ENCODE data around the gene NDUFA6.

The NDUFA6 gene

DNA sequence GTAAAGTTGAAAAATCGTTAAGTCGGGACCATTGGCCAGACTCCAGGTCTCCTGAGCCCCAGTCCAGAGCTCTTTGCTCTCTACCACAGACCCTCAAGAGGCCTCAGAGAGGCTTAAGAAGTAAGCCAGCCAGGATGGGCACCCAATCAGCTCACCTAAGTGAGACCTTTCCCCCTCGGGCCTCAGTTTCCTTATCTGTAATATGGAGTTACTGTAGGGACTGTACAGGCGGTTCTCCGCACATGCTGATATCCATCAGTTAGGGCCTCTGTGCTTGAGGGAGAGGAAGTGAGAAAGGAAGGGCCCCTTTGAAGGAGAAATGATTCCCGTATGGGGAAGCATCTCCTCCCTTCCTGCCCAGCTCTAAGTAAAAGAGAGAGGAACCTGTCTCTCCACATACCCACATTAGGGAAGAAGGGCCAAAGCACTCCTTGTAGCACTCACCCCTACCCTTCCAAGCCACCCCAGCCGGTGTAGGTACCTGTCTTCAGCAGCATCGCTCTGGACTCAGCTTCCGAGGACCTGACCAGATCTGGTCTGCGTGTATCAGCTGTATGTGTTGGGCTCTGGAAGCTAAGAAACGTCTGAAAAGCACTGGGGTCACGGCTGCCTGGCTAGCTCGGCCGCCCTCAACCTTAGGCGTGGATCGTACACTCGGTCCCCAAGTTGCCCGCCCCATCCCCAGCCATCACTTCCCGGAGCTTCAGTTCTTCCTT, 20.6 kb downstream of the NDUFA6 start:
- DNase-seq, result peak; percentile 48

GRCh38 chr22:42068291-42068690, 22.3 kb downstream of the NDUFA6 start:
- no peak for DNase-seq

GRCh38 chr22:42067671-42068251, 22.8 kb downstream of the NDUFA6 start:
- DNase-seq, result no peak

GRCh38 chr22:42066937-42067336, 23.6 kb downstream of the NDUFA6 start:
- DNase-seq, result no peak

- DNase-seq, result no peak
These were observed 24.3 kb downstream of the NDUFA6 start for GRCh38 chr22:42066126-42066761.

- DNase-seq, result no peak
These were observed 25.0 kb downstream of the NDUFA6 start for GRCh38 chr22:42065438-42066125.

DNA sequence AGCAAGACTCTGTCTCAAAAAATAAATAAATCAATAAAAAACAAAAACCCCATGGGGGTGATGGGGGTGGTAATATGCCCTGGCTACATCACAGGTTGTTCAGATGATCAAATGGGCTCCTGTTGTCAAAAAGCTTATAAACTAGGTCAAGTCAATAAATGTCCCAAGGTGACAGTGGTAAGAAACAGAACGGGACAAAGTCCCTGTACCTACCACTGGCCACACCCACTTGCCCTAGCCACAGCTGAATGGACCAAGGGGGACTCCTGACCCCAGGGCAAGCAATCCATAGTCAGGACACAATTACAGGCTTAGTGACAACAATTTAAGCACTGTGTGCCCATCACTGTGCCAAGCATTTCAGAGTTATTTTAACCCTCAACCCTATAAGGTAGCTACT, 25.9 kb downstream of the NDUFA6 start:
- DNase-seq, result no peak

GRCh38 chr22:42062506-42063170, 27.9 kb downstream of the NDUFA6 start:
- DNase-seq, result no peak

DNA sequence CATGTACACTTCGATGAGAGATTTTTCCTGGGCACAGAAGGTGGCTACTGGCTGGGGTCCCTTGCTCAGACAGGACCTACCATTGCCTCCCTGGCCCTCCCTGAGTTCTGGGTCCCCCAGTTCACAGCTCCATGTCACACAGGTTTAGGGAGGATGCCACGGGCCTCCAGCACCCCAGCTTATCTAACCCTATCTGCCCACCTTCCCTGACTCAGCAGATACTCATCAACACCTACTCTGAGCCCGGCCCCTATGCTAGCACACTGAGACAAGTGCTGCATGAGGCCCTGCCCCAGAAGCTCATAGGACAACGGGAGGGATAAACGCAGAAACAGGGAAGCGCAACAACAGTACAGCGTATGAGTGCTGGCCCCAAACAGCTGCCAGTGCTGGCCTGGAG, 29.5 kb downstream of the NDUFA6 start:
- DNase-seq, result no peak

- DNase-seq, result no peak
These were observed 30.1 kb downstream of the NDUFA6 start for GRCh38 chr22:42060489-42060888.

DNA sequence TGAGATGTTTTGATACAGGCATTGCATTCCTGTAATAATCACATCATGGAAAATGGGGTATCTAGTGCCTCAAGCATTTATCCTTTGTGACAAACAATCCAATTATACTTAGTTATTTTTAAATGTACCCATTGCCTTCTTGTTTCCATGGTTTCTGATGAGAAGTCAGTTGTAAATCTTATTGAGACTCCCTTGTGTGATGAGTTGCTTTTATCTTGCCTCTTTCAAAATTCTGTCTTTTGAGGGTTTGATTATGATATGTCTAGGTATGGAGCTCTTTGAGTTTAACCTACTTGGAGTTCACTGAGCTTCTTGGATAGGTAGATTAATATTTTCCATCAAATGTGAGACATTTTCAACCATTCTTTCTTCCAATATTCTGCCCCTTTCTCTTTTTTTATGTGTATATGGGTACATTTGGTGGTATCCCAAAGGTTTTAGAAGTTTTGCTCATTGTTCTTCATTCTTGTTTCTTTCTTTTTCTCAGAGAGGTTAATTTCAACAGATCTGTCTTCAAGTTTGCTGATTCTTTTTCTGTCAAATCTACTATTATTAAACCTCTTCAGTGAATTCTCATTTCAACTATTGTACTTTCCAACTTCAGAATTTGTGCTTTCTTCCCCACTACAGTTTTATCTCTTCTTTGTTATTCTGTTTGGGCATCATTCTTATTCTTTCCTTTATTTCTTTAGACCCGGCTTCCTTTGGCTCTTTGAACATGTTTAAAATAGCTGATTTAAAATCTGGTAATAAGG, 33.6 kb downstream of the NDUFA6 start:
- no peak for DNase-seq

- DNase-seq, result no peak
These were observed 37.8 kb downstream of the NDUFA6 start for GRCh38 chr22:42052765-42053164.

DNA sequence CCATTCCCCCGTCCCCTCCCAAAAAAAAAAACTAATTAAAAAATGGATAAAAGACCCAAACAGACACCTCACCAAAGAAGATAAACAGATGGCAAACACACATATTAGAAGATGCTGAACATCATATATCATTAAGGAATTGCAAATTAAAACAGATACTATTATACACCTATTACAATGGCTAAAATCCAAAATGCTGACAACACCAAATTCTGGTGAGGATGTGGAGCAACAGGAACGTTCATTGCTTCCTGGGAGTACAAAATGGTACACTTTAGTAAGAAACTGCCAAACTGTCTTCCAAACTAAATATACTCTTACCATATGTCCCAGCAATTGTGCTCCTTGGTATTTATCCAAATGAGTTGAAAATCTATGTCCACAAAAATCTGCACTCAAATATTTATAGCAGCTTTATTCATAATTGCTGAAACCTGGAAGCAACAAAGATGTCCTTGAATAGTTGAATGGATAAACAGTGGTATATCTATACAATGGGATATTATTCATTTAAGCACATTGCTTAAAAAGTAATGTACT, 39.9 kb downstream of the NDUFA6 start:
- no peak for DNase-seq

GRCh38 chr22:42041784-42042183, 48.8 kb downstream of the NDUFA6 start:
- DNase-seq, result no peak

- DNase-seq, result no peak
These were observed 51.3 kb downstream of the NDUFA6 start for GRCh38 chr22:42039271-42039670.

Data from kidney glomerular epithelial cell (primary cell).